IMR-90 (cell line): Measurements from ENCODE around the gene RPL31. TPM values are rescaled to one million over a fixed set of nuclear protein-coding genes. Genes with fewer than 3 reads are reported as not detected.
A peak's percentile ranks its signal among the peaks of the same experiment; 100 is the strongest.

ENCODE experiments used
- ATAC-seq: fragments of 200-7000 bp; cut with Tn5 transposase; 2 replicates; pipeline ENCODE4 v1.9.1; 2020; ENCODE audit warnings: low read depth, mild to moderate bottlenecking, moderate library complexity
- BruUV-seq: library from RNA; stranded (reverse); fragments of 400-500 nt; replicated peaks from 2 replicates; lab custom pipeline; 2021; lab: Mats Ljungman, UMichigan
- CTCF ChIA-PET: fragments of 300-600 bp; formaldehyde crosslinking; extraction: SDS; loops from one replicate; lab custom pipeline; 2021; ENCODE audit warnings: antibody characterized with exemption; lab: Yijun Ruan, JAX
- POLR2A ChIA-PET: fragments of 300-600 bp; sonication (Branson Sonifier 250); formaldehyde crosslinking; loops from one replicate; lab custom pipeline; 2022; ENCODE audit warnings: antibody characterized with exemption; ENCODE audit not compliant: unreplicated experiment; lab: Charles Lee
- DNase-seq: peaks from one replicate; pipeline ENCODE4 v3.0.0; 2013
- H2AFZ ChIP-seq: replicated peaks from 2 replicates; pipeline ENCODE3; 2013; ENCODE audit warnings: low read length, mild to moderate bottlenecking; ENCODE audit not compliant: poor library complexity
- H2AK5ac ChIP-seq: 2 replicates; pipeline ENCODE4 v1.6.1; 2013; ENCODE audit warnings: low read depth, low read length, inconsistent platforms
- H2AK9ac ChIP-seq: replicated peaks from 2 replicates; pipeline ENCODE3; 2013; ENCODE audit warnings: mild to moderate bottlenecking, low read depth, low read length, moderate library complexity; ENCODE audit not compliant: poor library complexity
- H2BK120ac ChIP-seq: 2 replicates; pipeline ENCODE4 v1.6.1; 2013; ENCODE audit warnings: low read depth, low read length, inconsistent platforms
- H2BK15ac ChIP-seq: 3 replicates; pipeline ENCODE4 v1.6.1; 2013; ENCODE audit warnings: low read depth, low read length, inconsistent platforms
- H2BK20ac ChIP-seq: 2 replicates; pipeline ENCODE4 v1.6.1; 2013; ENCODE audit warnings: low read depth, mild to moderate bottlenecking, inconsistent platforms, low read length, moderate library complexity
- H2BK5ac ChIP-seq: 2 replicates; pipeline ENCODE4 v1.6.1; 2013; ENCODE audit warnings: mild to moderate bottlenecking, low read depth, low read length, inconsistent platforms; ENCODE audit not compliant: poor library complexity, severe bottlenecking
- H3K14ac ChIP-seq: replicated peaks from 2 replicates; pipeline ENCODE4 v1.6.1; 2013; ENCODE audit warnings: low read depth, low read length, inconsistent platforms
- H3K18ac ChIP-seq: 2 replicates; pipeline ENCODE4 v1.6.1; 2013; ENCODE audit warnings: low read depth, low read length, control low read depth
- H3K23ac ChIP-seq: 2 replicates; pipeline ENCODE4 v1.6.1; 2013; ENCODE audit warnings: low read depth, low read length, inconsistent platforms
- H3K27ac ChIP-seq: 2 replicates; pipeline ENCODE4 v1.5.1; 2013; ENCODE audit warnings: mild to moderate bottlenecking, control low read depth, low read length; ENCODE audit not compliant: insufficient read depth
- H3K27me3 ChIP-seq: 2 replicates; pipeline ENCODE4 v1.6.1; 2013; ENCODE audit warnings: low read length; ENCODE audit not compliant: control insufficient read depth, insufficient read depth
- H3K36me3 ChIP-seq: 2 replicates; pipeline ENCODE4 v1.6.1; 2013; ENCODE audit warnings: low read length, mixed read lengths; ENCODE audit not compliant: control insufficient read depth, insufficient read depth
- H3K4ac ChIP-seq: 2 replicates; pipeline ENCODE4 v1.6.1; 2013; ENCODE audit warnings: low read depth, low read length, inconsistent platforms
- H3K4me1 ChIP-seq: 2 replicates; pipeline ENCODE4 v1.6.1; 2013; ENCODE audit warnings: low read length, mixed read lengths; ENCODE audit not compliant: control insufficient read depth, insufficient read depth
- H3K4me2 ChIP-seq: 2 replicates; pipeline ENCODE4 v1.6.1; 2013; ENCODE audit warnings: low read depth, mild to moderate bottlenecking, control low read depth, low read length, moderate library complexity
- H3K4me3 ChIP-seq: 2 replicates; pipeline ENCODE4 v1.5.1; 2013; ENCODE audit warnings: low read depth, mild to moderate bottlenecking, control low read depth, low read length, moderate library complexity; ENCODE audit not compliant: insufficient read depth
- H3K56ac ChIP-seq: 2 replicates; pipeline ENCODE4 v1.6.1; 2013; ENCODE audit warnings: low read length, inconsistent platforms; ENCODE audit not compliant: insufficient read depth; ENCODE audit errors: extremely low read depth
- H3K79me1 ChIP-seq, 2 experiments: 2 replicates each; pipeline ENCODE4 v1.6.1; 2013; ENCODE audit warnings: low read length in 2 of 2, inconsistent platforms in 1 of 2, low read depth in 1 of 2
- H3K9ac ChIP-seq: 2 replicates; pipeline ENCODE4 v1.6.1; 2013; ENCODE audit warnings: low read depth, low read length, control low read depth
- H3K9me1 ChIP-seq: 2 replicates; pipeline ENCODE4 v1.6.1; 2013; ENCODE audit warnings: low read length, inconsistent platforms; ENCODE audit not compliant: insufficient read depth
- H3K9me3 ChIP-seq: 2 replicates; pipeline ENCODE4 v1.6.1; 2013; ENCODE audit warnings: low read length; ENCODE audit not compliant: control insufficient read depth, insufficient read depth
- H4K20me1 ChIP-seq: 2 replicates; pipeline ENCODE4 v1.6.1; 2013; ENCODE audit warnings: low read length, inconsistent platforms; ENCODE audit not compliant: insufficient read depth
- H4K5ac ChIP-seq: 2 replicates; pipeline ENCODE4 v1.6.1; 2013; ENCODE audit warnings: mild to moderate bottlenecking, low read depth, low read length, control low read depth
- H4K8ac ChIP-seq, 2 experiments: 2 replicates each; pipeline ENCODE4 v1.6.1; 2013; ENCODE audit warnings: low read depth in 2 of 2, low read length in 2 of 2, control low read depth in 1 of 2, inconsistent platforms in 1 of 2
- H4K91ac ChIP-seq: 2 replicates; pipeline ENCODE4 v1.6.1; 2013; ENCODE audit warnings: low read depth, low read length, inconsistent platforms; ENCODE audit not compliant: insufficient read depth
- BHLHE40 ChIP-seq: fragments of 150-350 bp; IDR thresholded peaks from 2 replicates; pipeline ENCODE4 v1.6.1; 2016; ENCODE audit warnings: mild to moderate bottlenecking, low read depth, low read length
- CEBPB ChIP-seq: IDR thresholded peaks from 2 replicates; pipeline ENCODE4 v1.6.1; 2012; ENCODE audit warnings: low read depth, low read length, improper control_type of control experiment
- CHD1 ChIP-seq: IDR thresholded peaks from 2 replicates; pipeline ENCODE4 v1.6.1; 2012; ENCODE audit warnings: low read depth, low read length, improper control_type of control experiment
- CTCF ChIP-seq: conservative IDR thresholded peaks from 2 replicates; pipeline ENCODE4 v1.5.1; 2012; ENCODE audit warnings: mild to moderate bottlenecking, low read depth, low read length, improper control_type of control experiment
- FOS ChIP-seq: fragments of 150-350 bp; IDR thresholded peaks from 2 replicates; pipeline ENCODE4 v1.6.1; 2016; ENCODE audit warnings: low read depth, low read length
- MAFK ChIP-seq: IDR thresholded peaks from 2 replicates; pipeline ENCODE4 v1.6.1; 2012; ENCODE audit warnings: low read depth, low read length, improper control_type of control experiment
- MAZ ChIP-seq: IDR thresholded peaks from 2 replicates; pipeline ENCODE4 v1.6.1; 2012; ENCODE audit warnings: low read depth, mild to moderate bottlenecking, low read length, improper control_type of control experiment, moderate library complexity, borderline replicate concordance
- MXI1 ChIP-seq: IDR thresholded peaks from 2 replicates; pipeline ENCODE4 v1.6.1; 2012; ENCODE audit warnings: low read depth, mild to moderate bottlenecking, low read length, moderate library complexity, borderline replicate concordance
- NFE2L2 ChIP-seq: fragments of 150-350 bp; IDR thresholded peaks from 2 replicates; pipeline ENCODE4 v1.6.1; 2016; ENCODE audit warnings: low read depth, mild to moderate bottlenecking, low read length
- POLR2A ChIP-seq: IDR thresholded peaks from 2 replicates; pipeline ENCODE4 v1.6.1; 2012; ENCODE audit warnings: mild to moderate bottlenecking, low read depth, low read length
- RAD21 ChIP-seq: IDR thresholded peaks from 2 replicates; pipeline ENCODE4 v1.6.1; 2012; ENCODE audit warnings: low read length, improper control_type of control experiment
- RCOR1 ChIP-seq: IDR thresholded peaks from 2 replicates; pipeline ENCODE4 v1.6.1; 2012; ENCODE audit warnings: mild to moderate bottlenecking, low read length, improper control_type of control experiment; ENCODE audit not compliant: insufficient replicate concordance
- RFX5 ChIP-seq: IDR thresholded peaks from 2 replicates; pipeline ENCODE4 v1.8.0; 2012; ENCODE audit warnings: low read depth, mild to moderate bottlenecking, low read length, moderate library complexity
- SMC3 ChIP-seq: fragments of 150-350 bp; IDR thresholded peaks from 2 replicates; pipeline ENCODE4 v1.6.1; 2016; ENCODE audit warnings: low read depth, mild to moderate bottlenecking, antibody characterized with exemption, low read length, moderate library complexity
- USF2 ChIP-seq: fragments of 150-350 bp; IDR thresholded peaks from 2 replicates; pipeline ENCODE4 v1.6.1; 2017; ENCODE audit warnings: mild to moderate bottlenecking, antibody characterized with exemption, low read length, low read depth
- WGBS, 2 experiments: methylation state at CpG; one replicate each; pipeline versions ENCODE4 v1.1.5 to v1.1.7; 2013; ENCODE audit warnings: missing lambda C conversion rate in 2 of 2; ENCODE audit not compliant: insufficient read length in 1 of 2; ENCODE audit errors: extremely low coverage in 2 of 2; 5-methylcytosine and 5-hydroxymethylcytosine counted together
- dilution Hi-C: fragments of 300-500 bp; cut with HindIII; formaldehyde crosslinking; loops from one replicate; pipeline ENCODE4 v1.14.3; 2018; ENCODE audit warnings: low sequenced_read_pairs; ENCODE audit not compliant: unreplicated experiment
- in situ Hi-C: fragments of 300-500 bp; cut with MboI; formaldehyde crosslinking; loops from 3 replicates; pipeline ENCODE4 v1.14.3; 2019; ENCODE audit warnings: low sequenced_read_pairs, inconsistent platforms, mixed read lengths
- intact Hi-C: fragments of 100-400 bp; cut with micrococcal nuclease; formaldehyde crosslinking; loops from 2 replicates; pipeline ENCODE4 v1.10.0; 2022
- polyA plus RNA-seq, 3 experiments: library from polyadenylated mRNA; depleted of rRNA; stranded (reverse); fragments of >200 nt; gene quantifications; 2 replicates each; pipeline ENCODE4 v1.2.3, GENCODE V29; 2012; ENCODE audit warnings: low replicate concordance in 1 of 3
- total RNA-seq: library from RNA; depleted of rRNA; stranded (reverse); fragments of >200 nt; gene quantifications from 2 replicates; pipeline ENCODE4 v1.2.3, GENCODE V29; 2012
- TF ChIP-seq, protein P1 (sequence below): fragments of 150-350 bp; IDR thresholded peaks from 2 replicates; pipeline ENCODE4 v1.6.1; 2016; ENCODE audit warnings: low read depth, mild to moderate bottlenecking, low read length, moderate library complexity, borderline replicate concordance

RPL31 gene
- total and polyA plus RNA-seq, 2 of the 4 experiments (the other 2 are of a cell fraction) = 358 to 2,908 TPM

DNA sequence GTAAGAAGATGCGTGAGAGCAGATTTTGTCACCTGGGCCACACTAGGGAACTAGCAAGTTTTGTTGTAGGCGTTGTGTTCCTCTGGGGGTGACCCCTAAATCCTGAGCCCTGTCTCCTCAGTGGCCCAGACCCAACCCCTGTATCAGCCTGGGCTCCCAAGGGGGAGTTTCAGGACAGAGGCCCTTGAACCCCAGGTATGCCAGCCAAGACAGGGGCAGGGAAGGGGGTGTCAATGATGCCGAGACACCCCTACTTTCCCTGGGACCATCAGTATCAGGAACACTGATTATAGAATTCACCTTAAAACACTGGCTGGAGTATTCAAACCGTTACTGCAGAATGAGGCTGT, 39.1 kb upstream of the RPL31 start:
- 0 out of 2 replicates have a peak, but pooled peaks cover 4% of the 10 kb centered on the region for H3K36me3 ChIP-seq
- H2BK15ac ChIP-seq = no peak overlapping the region
- ATAC-seq (no peak), DNase-seq (no peak)
- peaks cover 11% of the 10 kb centered on the region for H3K4me1 ChIP-seq
- H3K56ac ChIP-seq = no peak overlapping the region
- no peak overlapping the region for H4K5ac ChIP-seq
- dilution Hi-C loops = no loop called here
- H4K20me1 ChIP-seq = no peaks in the 10 kb centered on the region
- H2BK5ac ChIP-seq = no peak overlapping the region
- H3K4me2 ChIP-seq = no peak overlapping the region
- BruUV-seq = no TSS peak
- H4K8ac ChIP-seq = no peak overlapping the region
- H3K79me1 ChIP-seq = no peaks in the 10 kb centered on the region; a peak in 1 of 4 replicates
- no CpG with 5 or more reads among the region's 4 CpGs for WGBS, 2 experiments
- H2AFZ ChIP-seq = no peak overlapping the region
- H3K9me1 ChIP-seq = peaks cover 17% of the 10 kb centered on the region
- H3K4me3 ChIP-seq = no peak overlapping the region
- H3K27me3 ChIP-seq = no peaks in the 10 kb centered on the region
- H3K23ac ChIP-seq = no peak overlapping the region
- intact Hi-C loops = no loop called here
- H3K27ac ChIP-seq = no peak overlapping the region
- POLR2A ChIA-PET = no interaction called here
- 0 out of 2 replicates have a peak overlapping the region, but pooled peaks have one; percentile 51 for H3K4ac ChIP-seq
- H3K9ac ChIP-seq = no peak overlapping the region
- H2BK20ac ChIP-seq = no peak overlapping the region
- no peak overlapping the region for H3K14ac ChIP-seq
- CTCF ChIA-PET = no interaction called here
- no peak overlapping the region for H3K18ac ChIP-seq
- no peak overlapping the region for H2AK5ac ChIP-seq
- no peak overlapping the region for H2AK9ac ChIP-seq
- no peak for TF ChIP-seq FOS
- no peak for TF ChIP-seq MXI1
- TF ChIP-seq CTCF = no peak
- TF ChIP-seq CEBPB = no peak
- no peak for TF ChIP-seq RCOR1
- TF ChIP-seq POLR2A = no peak
- TF ChIP-seq RAD21 = no peak
- TF ChIP-seq MAZ = no peak
- TF ChIP-seq MAFK = no peak
- TF ChIP-seq SMC3 = no peak
- TF ChIP-seq, protein P1, sequence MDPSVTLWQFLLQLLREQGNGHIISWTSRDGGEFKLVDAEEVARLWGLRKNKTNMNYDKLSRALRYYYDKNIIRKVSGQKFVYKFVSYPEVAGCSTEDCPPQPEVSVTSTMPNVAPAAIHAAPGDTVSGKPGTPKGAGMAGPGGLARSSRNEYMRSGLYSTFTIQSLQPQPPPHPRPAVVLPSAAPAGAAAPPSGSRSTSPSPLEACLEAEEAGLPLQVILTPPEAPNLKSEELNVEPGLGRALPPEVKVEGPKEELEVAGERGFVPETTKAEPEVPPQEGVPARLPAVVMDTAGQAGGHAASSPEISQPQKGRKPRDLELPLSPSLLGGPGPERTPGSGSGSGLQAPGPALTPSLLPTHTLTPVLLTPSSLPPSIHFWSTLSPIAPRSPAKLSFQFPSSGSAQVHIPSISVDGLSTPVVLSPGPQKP = no peak
- TF ChIP-seq RFX5 = no peak
- TF ChIP-seq CHD1 = no peak
- no peak for TF ChIP-seq BHLHE40
- no peak for TF ChIP-seq USF2
- TF ChIP-seq NFE2L2 = no peak
- no peak overlapping the region for H2BK120ac ChIP-seq
- in situ Hi-C loops = no loop called here
- peaks cover 2% of the 10 kb centered on the region; the same call in 1 of the 2 replicates for H3K9me3 ChIP-seq
- no peak overlapping the region for H4K91ac ChIP-seq
